GM12873 (cell line): ENCODE data around the gene GNAO1.

Experiments
- CTCF ChIP-seq: IDR thresholded peaks from 2 replicates; pipeline ENCODE4 v1.5.1; 2012; ENCODE audit warnings: low read depth, mild to moderate bottlenecking, moderate library complexity, low read length, control low read depth; ENCODE audit not compliant: insufficient read depth; ENCODE audit errors: missing control alignments

Gene GNAO1

GRCh38 chr16:56207421-56207820 is 16.1 kb downstream of the GNAO1 start:
- no peak for TF ChIP-seq CTCF

- no peak for TF ChIP-seq CTCF
These were observed 20.2 kb downstream of the GNAO1 start for GRCh38 chr16:56211435-56211981.

DNA sequence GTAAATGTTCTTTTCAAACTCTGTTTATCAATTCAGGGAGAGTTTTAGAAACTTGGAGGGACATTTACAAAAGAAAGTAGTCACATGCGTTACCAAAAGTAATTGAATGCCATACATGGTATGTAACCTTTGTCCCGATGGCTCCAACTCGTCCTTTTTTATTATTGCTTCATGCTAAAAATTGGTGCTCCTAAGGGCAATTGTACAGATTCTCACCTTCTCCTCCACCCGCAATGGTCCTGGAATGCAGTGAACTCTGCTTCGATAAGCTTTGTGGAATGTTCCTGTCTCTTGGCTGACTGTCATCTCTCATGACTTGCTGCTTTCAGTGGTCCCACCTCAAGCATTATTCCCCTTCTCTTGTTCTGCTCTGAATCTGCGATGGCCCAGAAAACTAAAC is 20.9 kb downstream of the GNAO1 start:
- TF ChIP-seq CTCF: no peak

GRCh38 chr16:56221995-56222394 is 30.7 kb downstream of the GNAO1 start:
- no peak for TF ChIP-seq CTCF

DNA sequence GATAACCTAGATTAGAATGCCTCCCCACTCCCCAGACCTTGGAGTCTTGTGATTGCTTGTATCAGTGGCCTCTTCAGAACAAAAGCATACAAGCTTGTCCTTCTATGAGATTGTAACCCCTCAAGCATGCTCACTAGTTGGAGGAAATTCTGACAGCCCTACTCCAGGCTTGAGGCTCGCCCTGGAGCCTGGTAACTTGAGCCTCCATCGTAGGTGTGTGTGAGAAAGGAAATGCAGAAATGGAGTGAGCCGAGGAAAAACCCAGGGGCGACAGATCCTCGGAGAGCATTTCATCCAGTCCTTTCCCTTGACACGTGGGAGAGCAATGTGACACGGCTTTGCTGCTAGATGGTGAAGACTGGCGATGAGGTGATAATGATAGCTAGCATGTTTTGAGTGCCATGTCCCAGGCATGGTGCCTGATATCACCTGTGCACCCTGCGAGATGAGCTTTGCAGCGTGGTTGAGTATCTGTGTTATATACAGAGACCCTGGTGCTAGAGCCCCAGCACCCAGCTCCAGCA is 31.2 kb downstream of the GNAO1 start:
- no peak for TF ChIP-seq CTCF

- no peak for TF ChIP-seq CTCF
These were observed 33.9 kb downstream of the GNAO1 start for GRCh38 chr16:56225017-56225742.

DNA sequence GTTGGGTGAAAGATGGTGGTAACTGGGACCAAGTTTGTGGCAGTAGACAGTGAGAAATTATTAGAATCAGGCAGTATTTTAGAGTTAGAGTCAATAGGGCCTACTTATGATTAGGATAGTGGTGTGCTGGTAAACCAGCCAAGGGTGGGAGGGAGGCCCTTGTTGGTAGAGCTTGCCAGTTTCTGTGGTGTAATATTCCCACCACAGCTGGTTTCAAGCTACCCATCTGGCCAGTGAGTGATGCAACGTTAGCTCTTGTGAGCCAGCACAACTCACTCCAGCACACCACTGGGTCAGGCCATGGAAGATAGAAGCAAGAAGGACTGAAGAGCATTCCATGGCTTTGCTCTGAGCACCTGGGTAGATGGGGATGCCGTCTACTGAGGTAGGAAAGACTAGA is 34.9 kb downstream of the GNAO1 start:
- TF ChIP-seq CTCF: no peak
